Measurements from ENCODE around the gene SOX15. TPM values are rescaled to one million over a fixed set of nuclear protein-coding genes. Genes with fewer than 3 reads are reported as not detected.

Gene SOX15
- total and polyA plus RNA-seq, 2 of the 4 experiments (the other 2 are of a cell fraction), result 0.18 to 0.62 TPM

DNA sequence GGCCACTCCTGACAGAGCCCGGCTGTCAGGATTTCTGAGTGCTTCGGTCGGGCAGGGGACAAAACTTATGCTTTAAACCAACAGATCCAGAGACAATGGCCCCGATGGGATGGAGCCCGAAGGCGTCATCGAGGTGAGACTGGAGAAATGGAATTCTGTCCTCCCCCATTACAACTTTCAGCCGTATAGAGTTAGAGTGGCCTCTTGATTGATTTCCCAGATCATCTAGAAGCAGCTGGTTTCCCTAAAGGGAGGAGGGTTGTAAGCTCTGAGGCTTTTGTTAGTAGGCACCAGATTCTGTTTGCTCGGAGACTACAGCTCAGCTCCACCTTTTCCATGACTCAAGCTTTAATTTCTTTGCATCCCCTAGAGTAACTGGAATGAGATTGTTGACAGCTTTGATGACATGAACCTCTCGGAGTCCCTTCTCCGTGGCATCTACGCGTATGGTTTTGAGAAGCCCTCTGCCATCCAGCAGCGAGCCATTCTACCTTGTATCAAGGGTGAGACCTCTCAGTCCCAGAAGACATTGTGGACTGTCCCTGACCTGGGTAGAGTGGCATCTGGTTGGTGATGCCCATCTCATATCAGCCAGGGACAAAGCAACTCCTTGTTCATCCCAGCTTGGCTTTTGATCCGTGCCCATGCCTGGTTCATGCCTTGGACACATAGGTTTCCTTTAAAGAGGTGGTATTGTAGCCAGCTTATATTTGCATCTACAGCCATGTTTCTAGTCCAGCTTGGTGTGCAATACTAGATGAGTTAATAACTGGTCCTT, 15.5 kb downstream of the SOX15 start:
- peaks cover 9 to 68% of the 10 kb centered on the region in 2 experiments; a peak in 3 of 4 replicates for H3K79me1 ChIP-seq (ENCODE audit: low read depth in 1 of 2, low read length in 2 of 2)
- H3K18ac ChIP-seq (ENCODE audit: low read depth, low read length), result no peak overlapping the region
- TF ChIP-seq POLR2A (IDR thresholded peaks at IDR 0.05; ENCODE audit: low read depth, low read length) (no peak), RAD21 (IDR thresholded peaks at IDR 0.05; ENCODE audit: low read length) (no peak), MXI1 (IDR thresholded peaks at IDR 0.05; ENCODE audit: borderline replicate concordance, low read depth, low read length) (no peak), MAFK (IDR thresholded peaks at IDR 0.05; ENCODE audit: low read depth, low read length) (no peak), USF2 (IDR thresholded peaks at IDR 0.05; ENCODE audit: low read depth, low read length) (no peak), RCOR1 (IDR thresholded peaks at IDR 0.05; ENCODE audit: insufficient replicate concordance, low read length) (no peak), SMC3 (IDR thresholded peaks at IDR 0.05; ENCODE audit: low read depth, low read length) (no peak), CHD1 (IDR thresholded peaks at IDR 0.05; ENCODE audit: low read depth, low read length) (no peak), CTCF (conservative IDR thresholded peaks at IDR 0.05; ENCODE audit: low read depth, low read length) (no peak), BHLHE40 (IDR thresholded peaks at IDR 0.05; ENCODE audit: low read depth, low read length) (no peak), CEBPB (IDR thresholded peaks at IDR 0.05; ENCODE audit: low read depth, low read length) (no peak), NFE2L2 (IDR thresholded peaks at IDR 0.05; ENCODE audit: low read depth, low read length) (no peak), MAZ (IDR thresholded peaks at IDR 0.05; ENCODE audit: borderline replicate concordance, low read depth, low read length) (no peak), FOS (IDR thresholded peaks at IDR 0.05; ENCODE audit: low read depth, low read length) (no peak)

More for the DNA sequence above, 15.5 kb downstream of the SOX15 start:
- H3K9ac ChIP-seq (ENCODE audit: low read depth, low read length), result peak overlapping the region; percentile 50
- H3K4me2 ChIP-seq (ENCODE audit: low read depth, low read length), result peak overlapping the region; percentile 83
- dilution Hi-C loops (cut with HindIII; ENCODE audit: low sequenced_read_pairs, unreplicated experiment) (no loop called here), intact Hi-C loops (cut with micrococcal nuclease) (loop anchor here (5.0 kb wide), 1 partner anchor 268 kb away; no protein-coding TSS in a partner anchor), in situ Hi-C loops (cut with MboI; ENCODE audit: low sequenced_read_pairs) (no loop called here)
- ATAC-seq (ENCODE audit: low read depth) (no peak), DNase-seq (peak; percentile 28)
- H4K8ac ChIP-seq (ENCODE audit: low read depth in 2 of 2, low read length in 2 of 2), result no peak overlapping the region
- no peak overlapping the region for H2BK120ac ChIP-seq (ENCODE audit: low read depth, low read length)
- H3K27me3 ChIP-seq (ENCODE audit: control insufficient read depth, insufficient read depth, low read length), result no peaks in the 10 kb centered on the region
- no peaks in the 10 kb centered on the region for H3K9me3 ChIP-seq (ENCODE audit: control insufficient read depth, insufficient read depth, low read length)
- peak overlapping the region; percentile 46; the same call in 1 of the 2 replicates for H3K56ac ChIP-seq (ENCODE audit: extremely low read depth, insufficient read depth, low read length)
- BruUV-seq (replicated peaks), result no TSS peak
- peak overlapping the region; percentile 19 for H3K27ac ChIP-seq (ENCODE audit: insufficient read depth, low read length)
- no peak overlapping the region for H2BK20ac ChIP-seq (ENCODE audit: low read depth, low read length)
- H2BK5ac ChIP-seq (ENCODE audit: low read depth, low read length, poor library complexity, severe bottlenecking), result no peak overlapping the region
- POLR2A ChIA-PET (ENCODE audit: unreplicated experiment), result interaction anchor here (0.6 to 2.2 kb wide), 2 partner anchors 9 to 10 kb away, joined by 3 to 12 read pairs; partner anchors contain the start of gene MPDU1
- peak overlapping the region; percentile 28; the same call in 1 of the 2 replicates for H3K14ac ChIP-seq (replicated peaks; ENCODE audit: low read depth, low read length)
- peaks cover 67% of the 10 kb centered on the region for H4K20me1 ChIP-seq (ENCODE audit: insufficient read depth, low read length)
- no peak overlapping the region for H4K91ac ChIP-seq (ENCODE audit: insufficient read depth, low read depth, low read length)
- H2AK9ac ChIP-seq (replicated peaks; ENCODE audit: low read depth, low read length, poor library complexity), result no peak overlapping the region
- no CpG with 5 or more reads among the region's 15 CpGs for WGBS, 2 experiments (ENCODE audit: extremely low coverage in 2 of 2, insufficient read length in 1 of 2)
- peaks cover 9% of the 10 kb centered on the region; the same call in 1 of the 2 replicates for H3K9me1 ChIP-seq (ENCODE audit: insufficient read depth, low read length)
- H2AK5ac ChIP-seq (ENCODE audit: low read depth, low read length), result 0 out of 2 replicates have a peak overlapping the region, but pooled peaks have one; percentile 11
- peak overlapping the region; percentile 77 for H3K4me3 ChIP-seq (ENCODE audit: insufficient read depth, low read depth, low read length)
- peak overlapping the region; percentile 74 for H3K23ac ChIP-seq (ENCODE audit: low read depth, low read length)
- no peak overlapping the region for H2BK15ac ChIP-seq (ENCODE audit: low read depth, low read length)
- no peak overlapping the region for H4K5ac ChIP-seq (ENCODE audit: low read depth, low read length)
- CTCF ChIA-PET, result interaction anchor here (0.7 to 2.2 kb wide), 4 partner anchors 14 to 60 kb away, joined by 3 to 9 read pairs (median 4); no protein-coding TSS in a partner anchor
- H3K4me1 ChIP-seq (ENCODE audit: control insufficient read depth, insufficient read depth, low read length), result peaks cover 12% of the 10 kb centered on the region
- H3K36me3 ChIP-seq (ENCODE audit: control insufficient read depth, insufficient read depth, low read length), result peaks cover 68% of the 10 kb centered on the region
- no peak overlapping the region for H2AFZ ChIP-seq (replicated peaks; ENCODE audit: low read length, poor library complexity)
- H3K4ac ChIP-seq (ENCODE audit: low read depth, low read length), result no peak overlapping the region
